Activated gamma-delta T cell treated with anti-CD3 and anti-CD28 coated beads, Interleukin-2, amount 50 U/mL, for 16 hours (primary cell): ENCODE data around the gene ZSCAN30.

ENCODE experiments used
- DNase-seq: peaks from one replicate; pipeline ENCODE4 v3.0.0-alpha.2; 2020; ENCODE audit warnings: low read depth

Gene ZSCAN30

DNA sequence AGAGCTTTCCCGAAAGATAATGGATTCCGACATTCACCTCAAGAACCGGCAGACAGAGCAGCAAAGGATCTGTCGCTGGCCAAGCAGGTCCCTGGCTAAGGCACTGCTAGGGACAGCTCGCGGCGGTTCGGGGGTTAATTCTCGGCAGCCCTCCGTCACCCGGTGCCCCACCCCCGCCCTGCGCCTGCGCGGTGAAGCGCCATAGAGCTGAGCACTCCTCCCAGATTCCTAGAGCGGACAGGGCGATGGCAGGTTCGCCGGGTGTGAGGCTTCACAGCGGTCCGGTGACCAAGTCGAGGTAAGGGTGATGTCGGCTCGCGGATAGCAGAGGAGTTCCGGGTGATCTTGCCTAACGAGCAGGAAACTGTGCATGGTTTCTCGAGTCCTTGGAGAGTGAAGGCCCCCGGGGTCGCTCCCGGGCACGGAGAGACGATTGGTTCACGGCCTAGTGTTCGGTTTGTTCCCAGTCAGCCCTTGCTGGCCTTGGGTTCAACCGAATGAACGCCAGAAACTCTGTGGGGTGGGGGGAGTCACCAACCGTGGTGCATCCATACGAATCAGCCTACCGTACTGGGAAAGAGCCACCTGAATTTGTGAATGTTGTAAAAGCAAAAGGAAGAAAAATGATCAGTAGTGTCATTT is at the start of gene ZSCAN30:
Gene ZSCAN30 (minus strand): TSS at position 136 of the 642 bp plus-strand sequence. CDS start 25,877 bp downstream, outside the sequence.
- peak; percentile 95 for DNase-seq

DNA sequence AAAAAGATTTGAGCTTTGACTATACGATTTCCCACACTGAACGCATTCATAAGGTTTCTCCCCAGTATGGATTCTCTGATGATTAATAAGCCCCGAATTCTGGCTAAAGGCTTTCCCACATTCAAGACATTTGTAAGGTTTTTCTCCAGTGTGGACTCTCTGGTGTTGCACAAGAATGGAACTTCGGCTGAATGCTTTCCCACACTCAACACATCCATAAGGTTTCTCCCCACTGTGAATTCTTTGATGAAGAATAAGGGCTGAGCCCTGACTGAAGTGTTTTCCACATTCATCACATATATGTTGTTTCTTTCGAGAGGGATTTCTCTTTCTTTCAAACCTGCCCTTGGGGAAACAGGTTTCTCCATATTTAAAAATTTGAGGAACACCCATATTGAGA is 47.3 kb upstream of the ZSCAN30 start:
- no peak for DNase-seq

DNA sequence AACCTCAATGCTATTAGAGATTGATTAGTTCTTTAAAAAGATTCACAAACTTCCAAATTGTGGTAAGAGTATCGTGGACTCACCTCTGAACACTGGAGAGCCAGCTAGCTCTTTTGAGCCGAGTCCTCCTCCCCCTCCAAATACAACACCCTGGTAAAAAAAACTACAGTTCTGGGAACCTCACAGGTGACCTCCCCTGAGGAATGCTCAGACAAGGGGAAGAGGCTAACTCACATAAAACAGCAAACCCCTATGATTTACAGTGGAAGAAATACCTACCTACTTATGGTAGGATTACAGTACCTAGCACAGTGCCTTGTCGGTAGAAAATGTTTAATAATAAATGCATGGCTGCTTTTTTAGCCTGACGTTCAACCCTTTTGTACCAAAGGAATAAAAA is 45.8 kb upstream of the ZSCAN30 start:
- DNase-seq = no peak

GRCh38 chr18:35334821-35335220 is 44.8 kb upstream of the ZSCAN30 start:
- no peak for DNase-seq

DNA sequence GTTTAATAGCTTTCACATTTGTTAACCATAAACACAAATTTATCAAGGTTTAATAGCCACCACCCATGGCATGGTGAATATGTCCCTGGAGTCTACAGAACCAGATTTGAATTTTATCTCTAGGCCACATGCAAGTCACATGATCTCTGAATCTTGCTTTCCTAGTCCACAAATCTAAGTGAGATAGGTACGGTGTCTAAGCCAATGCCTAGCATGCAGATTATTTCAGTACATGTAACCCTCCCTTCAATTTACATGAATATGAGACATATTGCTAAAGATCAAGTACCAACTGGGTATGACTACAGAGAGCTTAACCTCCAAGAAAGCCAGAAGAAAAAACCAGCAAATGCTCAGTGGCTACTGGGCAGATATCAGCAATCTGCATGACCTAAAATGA is 44.2 kb upstream of the ZSCAN30 start:
- DNase-seq = no peak

DNA sequence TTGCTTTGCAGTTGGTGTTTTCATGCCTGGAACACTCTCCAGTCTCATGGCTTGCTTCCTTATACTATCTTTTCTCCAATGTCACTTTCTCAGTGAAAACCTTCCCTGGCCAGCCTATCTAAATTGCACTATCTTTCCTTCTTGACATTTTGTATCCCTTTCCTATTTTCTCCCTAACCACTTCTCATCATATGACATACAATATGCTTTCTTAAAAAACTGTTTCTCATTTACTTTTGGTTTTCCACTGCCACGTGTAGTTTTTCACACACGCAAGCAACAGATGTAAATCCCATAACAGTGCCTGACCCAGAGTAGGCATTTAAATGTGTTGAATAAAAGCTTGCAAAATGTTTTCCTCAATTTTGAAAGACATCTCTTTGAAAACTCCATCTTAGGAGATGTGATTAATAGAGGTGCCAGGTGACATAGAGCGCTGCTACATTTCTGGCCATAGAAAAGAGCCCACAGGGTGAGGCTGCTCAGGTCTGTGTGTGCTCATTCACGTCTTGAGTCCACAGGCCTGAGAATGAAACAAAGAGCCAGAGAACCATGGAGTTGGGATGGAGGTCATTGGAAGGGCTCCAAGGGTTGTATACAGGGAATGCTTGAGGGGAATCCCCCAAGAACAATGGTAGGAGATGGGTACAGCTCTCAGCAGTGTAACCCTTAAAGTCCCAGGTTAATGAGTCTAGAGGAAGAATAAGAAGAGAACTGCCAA is 41.5 kb upstream of the ZSCAN30 start:
- DNase-seq = no peak

DNA sequence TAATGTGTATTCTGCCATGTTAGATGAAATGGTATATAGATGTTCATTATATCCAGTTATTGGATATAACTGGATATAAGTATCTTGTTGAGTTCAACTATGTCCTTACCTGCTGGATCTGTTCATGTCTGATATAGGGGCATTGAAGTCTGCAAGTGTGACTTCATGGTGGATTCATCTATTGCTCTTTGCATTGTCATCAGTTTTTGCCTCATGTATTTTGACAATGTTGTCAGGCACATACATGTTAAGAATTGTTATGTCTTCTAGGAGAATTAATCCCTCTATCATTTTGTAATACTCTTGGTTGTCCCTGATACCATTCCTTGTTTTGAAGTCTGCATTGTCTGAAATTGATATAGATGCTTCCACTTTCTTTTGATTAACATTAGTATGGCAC is 38.8 kb upstream of the ZSCAN30 start:
- no peak for DNase-seq

DNA sequence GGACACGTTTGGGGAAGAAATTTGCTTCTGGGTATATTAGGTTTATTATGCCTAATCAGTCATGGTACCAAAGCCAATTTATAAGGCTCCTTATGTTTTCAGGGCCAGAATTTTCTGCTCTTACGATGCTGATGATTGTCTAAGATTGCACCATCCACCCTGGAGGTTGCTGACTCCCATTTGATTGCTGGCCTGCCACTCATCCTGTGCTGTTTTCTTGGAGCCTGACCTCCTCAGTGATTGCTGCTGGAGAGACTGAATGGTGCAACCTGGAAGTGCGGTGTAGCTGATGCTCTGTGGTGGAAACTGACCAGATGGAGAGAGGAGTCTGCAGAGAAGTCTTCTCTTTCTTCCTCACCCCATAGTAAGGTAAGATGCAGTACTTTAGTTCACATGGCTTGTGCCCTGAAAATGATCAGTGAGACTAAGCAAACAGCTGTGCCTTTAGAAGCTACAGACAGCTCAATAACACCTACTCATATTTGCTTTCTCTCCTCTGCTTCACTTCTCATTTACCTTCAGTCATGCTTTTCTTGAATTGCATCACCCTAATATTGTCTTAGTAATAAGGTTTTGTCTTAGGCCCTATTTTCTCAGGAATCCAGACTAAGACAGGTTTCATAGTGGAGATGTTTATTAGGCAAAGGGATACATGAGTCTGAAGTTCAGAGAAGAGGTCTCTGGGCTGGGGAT is 36.8 kb upstream of the ZSCAN30 start:
- DNase-seq = no peak

- DNase-seq = no peak
These were observed 35.1 kb upstream of the ZSCAN30 start for GRCh38 chr18:35324926-35325655.

DNA sequence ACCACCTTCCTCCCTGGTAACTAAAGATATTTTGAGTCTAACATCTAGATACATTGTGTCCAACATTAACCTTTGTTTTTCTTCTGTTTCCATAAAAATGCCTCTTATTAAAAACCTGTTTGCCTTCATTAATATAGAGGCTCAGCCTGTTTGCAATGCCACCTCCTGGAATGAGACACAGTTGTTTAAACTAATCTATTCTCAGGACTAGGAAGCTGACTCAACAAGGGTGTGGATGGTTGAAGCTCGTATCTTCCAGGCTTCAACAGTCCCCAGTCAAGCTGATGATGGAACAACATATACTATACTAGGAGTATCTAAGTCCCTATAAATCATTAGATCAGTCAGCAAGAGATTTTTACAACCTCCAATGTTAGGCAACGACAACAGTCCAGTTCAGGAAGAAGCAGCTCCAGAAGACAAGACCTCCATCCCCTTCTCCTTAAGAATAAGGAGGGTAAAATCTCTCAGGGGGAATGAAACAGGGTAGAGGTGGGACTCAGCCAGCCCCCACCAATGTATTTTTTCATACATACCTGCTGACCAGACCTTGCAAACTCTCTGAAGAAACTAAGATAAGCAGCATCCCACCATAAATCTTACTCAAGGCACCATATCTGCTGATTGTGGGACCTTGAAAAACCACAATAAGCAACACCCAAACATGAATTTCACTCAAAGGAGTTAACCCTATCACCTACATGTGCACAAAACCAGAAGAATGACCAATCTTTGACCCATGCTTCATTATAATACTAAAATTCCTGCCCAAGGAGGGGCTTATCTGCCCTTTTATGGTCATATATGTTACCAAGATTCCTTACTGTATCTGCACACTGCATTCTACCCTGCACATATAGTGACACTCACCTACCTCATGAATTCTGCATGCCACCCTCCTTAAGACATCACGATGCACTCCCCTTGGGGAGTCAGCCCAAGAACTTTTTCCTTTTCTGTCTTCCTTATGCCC is 32.7 kb upstream of the ZSCAN30 start:
- DNase-seq = no peak

DNA sequence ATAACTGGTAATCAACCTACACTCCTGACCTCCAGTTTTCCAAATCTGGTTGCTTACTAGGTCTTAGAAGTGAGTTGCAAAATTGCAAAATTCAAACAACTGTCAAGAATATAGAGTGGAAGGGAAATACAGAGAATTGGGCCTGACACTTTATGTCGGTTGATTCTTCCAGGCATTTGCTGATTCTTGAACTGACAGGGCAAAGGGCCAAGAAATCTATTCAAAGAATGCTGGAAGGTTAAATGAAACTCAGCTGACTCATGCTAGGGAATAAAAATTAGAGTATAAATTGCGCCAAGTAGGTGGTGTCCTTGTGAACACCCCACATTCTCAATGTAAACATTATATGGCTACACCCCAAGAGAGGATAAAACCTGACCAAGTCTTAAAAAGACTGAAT is 21.5 kb upstream of the ZSCAN30 start:
- DNase-seq = no peak

DNA sequence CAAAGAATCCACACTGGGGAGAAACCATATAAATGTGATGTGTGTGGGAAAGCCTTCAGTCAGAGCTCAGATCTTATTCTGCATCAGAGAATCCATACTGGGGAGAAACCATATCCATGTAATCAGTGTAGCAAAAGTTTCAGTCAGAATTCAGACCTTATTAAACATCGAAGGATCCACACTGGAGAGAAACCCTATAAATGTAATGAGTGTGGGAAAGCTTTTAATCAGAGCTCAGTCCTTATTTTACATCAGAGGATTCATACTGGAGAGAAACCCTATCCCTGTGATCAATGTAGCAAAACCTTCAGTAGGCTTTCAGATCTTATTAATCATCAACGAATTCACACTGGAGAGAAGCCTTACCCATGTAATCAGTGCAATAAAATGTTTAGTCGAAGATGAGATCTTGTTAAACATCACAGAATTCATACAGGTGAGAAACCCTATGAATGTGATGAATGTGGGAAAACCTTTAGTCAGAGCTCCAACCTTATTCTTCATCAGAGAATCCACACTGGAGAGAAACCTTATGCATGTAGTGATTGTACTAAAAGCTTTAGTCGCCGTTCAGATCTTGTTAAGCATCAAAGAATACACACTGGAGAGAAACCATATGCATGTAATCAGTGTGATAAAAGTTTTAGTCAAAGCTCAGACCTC is 16.7 kb upstream of the ZSCAN30 start:
- no peak for DNase-seq

GRCh38 chr18:35303610-35304009 is 13.6 kb upstream of the ZSCAN30 start:
- no peak for DNase-seq

DNA sequence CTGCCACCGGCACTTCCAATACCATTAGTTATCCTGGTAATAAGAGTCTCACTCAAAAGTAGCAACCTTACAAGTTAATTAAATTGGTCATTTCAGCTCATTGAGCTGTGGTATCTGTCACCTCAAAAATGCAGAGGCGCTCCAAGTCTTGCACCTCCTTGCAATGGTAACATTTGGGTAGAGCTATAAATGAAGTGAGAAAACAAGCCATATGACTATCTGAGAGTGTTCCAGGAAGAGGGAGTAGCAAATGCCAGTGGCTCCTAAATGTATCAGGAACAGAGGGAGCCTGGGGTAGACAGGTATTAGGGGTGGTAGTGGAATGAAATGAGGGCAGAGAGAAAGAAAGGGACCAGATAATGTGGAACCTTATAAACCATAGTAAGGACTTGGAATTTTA is 6.0 kb upstream of the ZSCAN30 start:
- DNase-seq = no peak

DNA sequence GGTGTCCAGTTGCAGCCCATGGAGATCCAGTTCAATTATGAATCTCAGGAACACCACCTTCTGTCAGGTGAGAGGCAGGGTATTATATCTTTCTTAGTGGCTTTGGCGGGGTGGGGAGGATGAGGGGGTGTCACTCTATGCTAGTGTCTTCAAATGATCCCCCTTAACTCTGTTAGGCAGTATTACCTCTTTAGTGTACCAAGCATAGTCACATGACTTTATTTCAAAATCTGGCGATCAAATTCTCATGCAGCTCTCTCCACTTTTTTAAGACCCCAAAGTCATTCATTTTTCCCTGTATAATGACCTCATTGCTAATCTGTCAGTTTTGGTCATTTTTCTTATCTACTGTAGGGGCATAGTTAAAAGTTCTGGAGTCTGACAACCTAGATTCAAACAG is 1.1 kb upstream of the ZSCAN30 start:
- DNase-seq = no peak

DNA sequence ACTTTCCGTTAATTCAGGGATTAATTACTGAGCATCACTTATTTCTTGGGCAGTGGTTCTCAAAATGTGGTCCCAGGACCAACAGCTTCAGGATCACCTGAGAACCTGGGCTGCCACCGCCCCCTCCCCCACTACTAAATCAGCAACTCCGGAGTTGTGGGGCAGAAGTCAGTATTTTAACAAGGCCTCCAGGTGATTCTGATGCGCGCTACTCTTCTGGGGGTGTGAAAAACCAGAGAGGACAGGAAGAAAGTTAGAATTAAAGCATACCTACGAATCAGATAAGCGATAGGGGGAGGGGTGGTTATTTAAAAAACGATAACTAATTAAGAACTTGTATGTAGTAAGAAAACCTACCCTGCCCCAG is 319 bp downstream of the ZSCAN30 start:
- no peak for DNase-seq

DNA sequence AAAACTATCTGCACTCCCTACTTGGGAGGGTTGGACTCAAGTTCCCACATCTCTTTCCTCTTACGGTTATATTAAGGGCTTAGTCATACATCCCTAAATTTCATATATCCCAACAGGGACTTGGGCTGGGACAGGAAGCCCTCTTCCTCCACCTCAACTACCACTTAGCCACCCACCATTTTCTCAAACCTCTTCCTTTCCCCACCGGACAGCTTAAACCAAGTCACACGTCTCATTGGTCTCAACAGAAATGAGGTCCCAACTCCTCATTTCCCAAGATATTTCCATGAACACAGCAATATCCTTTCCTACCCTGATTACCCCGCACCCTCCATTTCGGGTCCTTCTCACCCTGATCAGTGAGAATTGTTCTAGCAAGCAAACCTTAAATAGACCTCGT is 736 bp downstream of the ZSCAN30 start:
- DNase-seq = no peak

DNA sequence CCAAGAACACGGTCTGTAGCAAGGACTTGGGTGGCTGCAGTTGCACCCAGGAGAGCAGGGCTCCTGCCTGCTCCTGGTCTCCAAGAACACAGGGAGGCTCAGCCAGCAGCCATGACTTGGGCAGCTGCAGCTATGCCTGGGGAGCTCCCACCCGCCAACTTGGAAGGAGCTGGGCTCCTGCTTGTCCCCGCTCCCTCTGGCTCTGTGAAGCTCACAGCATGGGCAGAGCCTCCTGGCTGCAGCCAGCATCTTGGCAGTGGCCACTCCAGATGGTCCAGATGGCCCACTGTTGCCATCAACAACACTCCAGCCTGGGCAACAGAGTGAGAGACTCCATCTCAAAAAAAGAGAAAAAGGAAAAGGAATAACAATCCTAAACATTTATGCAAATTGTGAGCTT is 5.2 kb downstream of the ZSCAN30 start:
- DNase-seq = no peak

DNA sequence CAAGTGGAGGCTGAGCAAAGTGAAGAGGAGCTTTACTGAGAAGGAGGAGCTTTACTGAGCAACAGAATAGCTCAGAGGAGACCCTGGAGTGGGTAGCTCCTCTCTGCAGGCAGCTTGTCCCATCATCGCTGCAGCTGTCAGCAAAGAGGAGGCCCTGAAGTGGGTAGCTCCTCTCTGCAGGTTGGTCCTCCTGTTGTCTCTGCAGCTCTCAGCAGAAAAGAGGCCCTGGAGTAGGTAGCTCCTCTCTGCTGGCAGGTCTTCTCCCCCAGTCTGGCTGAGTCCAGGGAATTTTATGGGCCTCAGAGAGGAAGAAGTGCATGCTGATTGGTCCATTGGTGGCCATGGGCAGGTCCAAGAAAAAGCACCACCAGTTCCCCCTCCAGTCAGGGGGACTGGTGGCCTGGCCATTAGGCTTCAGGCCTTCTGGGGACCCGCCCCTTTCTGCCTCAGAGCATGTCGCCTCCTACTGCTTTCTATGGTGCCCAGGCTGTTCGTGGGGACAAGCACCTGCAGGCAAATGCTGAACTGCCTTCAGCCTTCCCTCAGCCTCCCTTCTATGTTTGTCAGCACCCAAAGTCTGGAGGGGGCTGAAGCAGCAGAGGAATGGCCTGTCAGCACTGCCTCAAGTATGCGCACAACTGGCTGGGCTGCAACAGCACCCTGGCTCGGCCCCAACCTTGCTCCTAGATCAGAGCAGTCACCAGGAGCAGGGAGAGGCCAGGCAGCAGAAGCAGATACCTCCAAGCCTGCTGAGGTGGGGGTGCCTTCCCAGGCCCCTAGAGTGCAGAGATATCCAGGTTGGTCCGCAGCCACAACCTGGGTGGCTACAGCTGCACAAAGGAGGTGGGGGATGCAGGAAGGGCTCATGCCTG is 5.9 kb downstream of the ZSCAN30 start:
- DNase-seq = no peak

DNA sequence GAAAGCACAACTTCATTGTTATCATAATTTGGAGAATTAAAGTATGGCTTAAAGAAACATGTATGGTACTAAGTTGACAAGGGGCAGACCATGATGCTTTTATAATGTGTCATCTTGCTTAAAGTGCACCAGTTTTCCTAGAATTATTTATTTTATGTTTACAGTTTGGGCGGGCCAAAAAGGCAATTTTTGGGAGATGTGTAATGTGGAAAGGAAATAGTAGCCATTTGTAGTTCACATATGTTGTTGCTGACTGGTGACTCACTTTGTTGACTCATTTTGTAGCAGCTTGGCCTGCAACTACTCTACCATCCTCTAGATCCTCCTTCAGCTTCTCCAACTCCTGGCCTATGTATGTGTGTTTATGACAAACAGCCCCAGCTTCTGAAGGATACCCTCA is 7.7 kb downstream of the ZSCAN30 start:
- no peak for DNase-seq
